ENCODE data around the gene GAS6. TPM values are rescaled to one million over a fixed set of nuclear protein-coding genes. Genes with fewer than 3 reads are reported as not detected.

Gene GAS6
- total and polyA plus RNA-seq, 2 donors (not counting 1 experiment from before 2014, with no cell fraction given) = 227 to 301 TPM

GRCh38 chr13:113853518-113854237 is 10.2 kb downstream of the GAS6 start:
- Histone ChIP-seq H3K27ac (ENCODE audit: insufficient read depth, low read length) (peak overlapping the region; percentile 72), H4K20me1 (ENCODE audit: control insufficient read depth, extremely low read depth, insufficient read depth, low read length) (peaks cover 2% of the 10 kb centered on the region), H3K36me3 (ENCODE audit: control insufficient read depth, insufficient read depth, low read length) (peaks cover 14% of the 10 kb centered on the region), H3K4me1 (ENCODE audit: control insufficient read depth, extremely low read depth, insufficient read depth, low read length) (peaks cover 41% of the 10 kb centered on the region), H3K9ac (ENCODE audit: insufficient read depth, low read length) (no peak overlapping the region), H3K4me3 (replicated peaks in 1 of 4; ENCODE audit: control extremely low read depth in 1 of 4, insufficient read depth in 1 of 4, low read depth in 3 of 4, low read length in 4 of 4) (no peak overlapping the region), H3K9me3 (ENCODE audit: control insufficient read depth, insufficient read depth, low read depth, low read length) (no peaks in the 10 kb centered on the region), H2AFZ (ENCODE audit: low read length) (no peak overlapping the region), H3K27me3 (ENCODE audit: control insufficient read depth, insufficient read depth, low read length) (no peaks in the 10 kb centered on the region), H3K79me2 (ENCODE audit: control insufficient read depth, insufficient read depth, low read length) (peaks cover 98% of the 10 kb centered on the region), H3K4me2 (ENCODE audit: extremely low read depth, insufficient read depth, low read length) (peak overlapping the region; percentile 65)
- TF ChIP-seq EZH2 (IDR thresholded peaks at IDR 0.05; ENCODE audit: low read length, missing control alignments) = no peak
- TF ChIP-seq, protein P1, sequence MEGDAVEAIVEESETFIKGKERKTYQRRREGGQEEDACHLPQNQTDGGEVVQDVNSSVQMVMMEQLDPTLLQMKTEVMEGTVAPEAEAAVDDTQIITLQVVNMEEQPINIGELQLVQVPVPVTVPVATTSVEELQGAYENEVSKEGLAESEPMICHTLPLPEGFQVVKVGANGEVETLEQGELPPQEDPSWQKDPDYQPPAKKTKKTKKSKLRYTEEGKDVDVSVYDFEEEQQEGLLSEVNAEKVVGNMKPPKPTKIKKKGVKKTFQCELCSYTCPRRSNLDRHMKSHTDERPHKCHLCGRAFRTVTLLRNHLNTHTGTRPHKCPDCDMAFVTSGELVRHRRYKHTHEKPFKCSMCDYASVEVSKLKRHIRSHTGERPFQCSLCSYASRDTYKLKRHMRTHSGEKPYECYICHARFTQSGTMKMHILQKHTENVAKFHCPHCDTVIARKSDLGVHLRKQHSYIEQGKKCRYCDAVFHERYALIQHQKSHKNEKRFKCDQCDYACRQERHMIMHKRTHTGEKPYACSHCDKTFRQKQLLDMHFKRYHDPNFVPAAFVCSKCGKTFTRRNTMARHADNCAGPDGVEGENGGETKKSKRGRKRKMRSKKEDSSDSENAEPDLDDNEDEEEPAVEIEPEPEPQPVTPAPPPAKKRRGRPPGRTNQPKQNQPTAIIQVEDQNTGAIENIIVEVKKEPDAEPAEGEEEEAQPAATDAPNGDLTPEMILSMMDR (conservative IDR thresholded peaks at IDR 0.05 in 1 of 2, IDR thresholded peaks at IDR 0.05 in 1 of 2; ENCODE audit: low read depth in 1 of 2, low read length in 2 of 2) = no peak
- peak in 1 of 2 donors; percentile 65 for DNase-seq (ENCODE audit: low read depth in 2 of 2)

- H3K27me3 ChIP-seq (ENCODE audit: control insufficient read depth, insufficient read depth, low read length) = no peaks in the 10 kb centered on the region
- peaks cover 41% of the 10 kb centered on the region for H3K4me1 ChIP-seq (ENCODE audit: control insufficient read depth, extremely low read depth, insufficient read depth, low read length)
- no peak overlapping the region for H2AFZ ChIP-seq (ENCODE audit: low read length)
- no peak overlapping the region for H3K4me2 ChIP-seq (ENCODE audit: extremely low read depth, insufficient read depth, low read length)
- no peak overlapping the region for H3K9ac ChIP-seq (ENCODE audit: insufficient read depth, low read length)
- H3K36me3 ChIP-seq (ENCODE audit: control insufficient read depth, insufficient read depth, low read length) = peaks cover 14% of the 10 kb centered on the region
- DNase-seq (ENCODE audit: low read depth in 2 of 2) = no peak
- H3K9me3 ChIP-seq (ENCODE audit: control insufficient read depth, insufficient read depth, low read depth, low read length) = no peaks in the 10 kb centered on the region
- peaks cover 98% of the 10 kb centered on the region for H3K79me2 ChIP-seq (ENCODE audit: control insufficient read depth, insufficient read depth, low read length)
- no peak overlapping the region for H3K4me3 ChIP-seq (replicated peaks in 1 of 4; ENCODE audit: control extremely low read depth in 1 of 4, insufficient read depth in 1 of 4, low read depth in 3 of 4, low read length in 4 of 4)
- H4K20me1 ChIP-seq (ENCODE audit: control insufficient read depth, extremely low read depth, insufficient read depth, low read length) = peaks cover 2% of the 10 kb centered on the region
- TF ChIP-seq, protein P1 (conservative IDR thresholded peaks at IDR 0.05 in 1 of 2, IDR thresholded peaks at IDR 0.05 in 1 of 2; ENCODE audit: low read depth in 1 of 2, low read length in 2 of 2) = no peak
- no peak for TF ChIP-seq EZH2 (IDR thresholded peaks at IDR 0.05; ENCODE audit: low read length, missing control alignments)
- peak overlapping the region; percentile 22 for H3K27ac ChIP-seq (ENCODE audit: insufficient read depth, low read length)
Measured at GRCh38 chr13:113852536-113853517, 11.0 kb downstream of the GAS6 start.
